WTC11 (cell line): ENCODE results near the gene APOL3. TPM values are rescaled to one million over a fixed set of nuclear protein-coding genes. Genes with fewer than 3 reads are reported as not detected.
"Not testable (repeated sequence)": the region's sequence is repeated elsewhere in the genome, so short reads cannot be mapped to it uniquely, and the experiment has no call there.

ENCODE experiments used
- ATAC-seq: fragments of 200-7000 bp; cut with Tn5 transposase; 2 replicates; pipeline ENCODE4 v1.10.0; 2021; ENCODE audit warnings: mild to moderate bottlenecking, moderate library complexity
- CTCF ChIA-PET: fragments of 300-600 bp; sonication (Branson Sonifier 250); formaldehyde crosslinking; loops from one replicate; lab custom pipeline; 2021; ENCODE audit warnings: antibody characterized with exemption; lab: Charles Lee
- POLR2A ChIA-PET: fragments of 350-600 bp; sonication (Branson Sonifier 250); formaldehyde crosslinking; loops from one replicate; lab custom pipeline; 2021; ENCODE audit warnings: antibody characterized with exemption; lab: Charles Lee
- DNase-seq: peaks from one replicate; pipeline ENCODE4 v3.0.0; 2021; ENCODE audit warnings: low spot score
- H3K27ac Mint-ChIP-seq: 2 replicates; pipeline ENCODE4 v1.8.0; 2021; ENCODE audit warnings: mixed read lengths
- H3K27me3 Mint-ChIP-seq: 2 replicates; pipeline ENCODE4 v1.8.0; 2021; ENCODE audit warnings: low read depth, mild to moderate bottlenecking, moderate library complexity, mixed read lengths
- H3K36me3 Mint-ChIP-seq: 2 replicates; pipeline ENCODE4 v1.8.0; 2021; ENCODE audit warnings: mixed read lengths
- H3K4me1 Mint-ChIP-seq: 2 replicates; pipeline ENCODE4 v1.8.0; 2022; ENCODE audit warnings: mixed read lengths
- H3K4me3 Mint-ChIP-seq: 2 replicates; pipeline ENCODE4 v1.8.0; 2021; ENCODE audit warnings: mild to moderate bottlenecking, moderate library complexity, mixed read lengths
- H3K9me3 Mint-ChIP-seq: 2 replicates; pipeline ENCODE4 v1.8.0; 2021; ENCODE audit warnings: mixed read lengths
- CREM ChIP-seq: sonication (generic); formaldehyde crosslinking; IDR thresholded peaks from 2 replicates; pipeline ENCODE4 v1.8.1; 2022; ENCODE audit warnings: mild to moderate bottlenecking, missing genetic modification reagents, moderate library complexity
- GTF2I ChIP-seq: fragments of 250-450 bp; sonication (Bioruptor Pico); conservative IDR thresholded peaks from 2 replicates; pipeline ENCODE4 v1.4.0; 2021; ENCODE audit warnings: mild to moderate bottlenecking
- JAZF1 ChIP-seq: fragments of 250-450 bp; sonication (Bioruptor Pico); IDR thresholded peaks from 2 replicates; pipeline ENCODE4 v1.9.0; 2021; ENCODE audit warnings: moderate library complexity, mild to moderate bottlenecking, inconsistent platforms
- MXD4 ChIP-seq: fragments of 250-450 bp; sonication (Bioruptor Pico); IDR thresholded peaks from 2 replicates; pipeline ENCODE4 v1.8.0; 2021; ENCODE audit warnings: mild to moderate bottlenecking, moderate library complexity, borderline replicate concordance
- OVOL2 ChIP-seq: fragments of 250-450 bp; sonication (Bioruptor Pico); IDR thresholded peaks from 2 replicates; pipeline ENCODE4 v1.9.0; 2021; ENCODE audit warnings: mild to moderate bottlenecking, borderline replicate concordance
- PRRX2 ChIP-seq: fragments of 250-450 bp; sonication (Bioruptor Pico); IDR thresholded peaks from 2 replicates; pipeline ENCODE4 v1.8.0; 2021; ENCODE audit warnings: mild to moderate bottlenecking
- SMAD3 ChIP-seq: sonication (generic); formaldehyde crosslinking; IDR thresholded peaks from 2 replicates; pipeline ENCODE4 v1.8.0; 2022; ENCODE audit warnings: missing genetic modification reagents, mild to moderate bottlenecking, borderline replicate concordance
- TP53 ChIP-seq: sonication (generic); formaldehyde crosslinking; IDR thresholded peaks from 2 replicates; pipeline ENCODE4 v1.8.1; 2023; ENCODE audit warnings: mild to moderate bottlenecking, missing genetic modification reagents
- USF1 ChIP-seq: sonication (generic); formaldehyde crosslinking; IDR thresholded peaks from 2 replicates; pipeline ENCODE4 v1.8.0; 2022; ENCODE audit warnings: mild to moderate bottlenecking, missing genetic modification reagents
- ZBTB43 ChIP-seq: sonication (generic); formaldehyde crosslinking; IDR thresholded peaks from 2 replicates; pipeline ENCODE4 v1.8.1; 2023; ENCODE audit warnings: mild to moderate bottlenecking, missing genetic modification reagents
- ZNF121 ChIP-seq: sonication (generic); formaldehyde crosslinking; IDR thresholded peaks from 2 replicates; pipeline ENCODE4 v1.8.0; 2023; ENCODE audit warnings: missing genetic modification reagents
- total RNA-seq: library from RNA; stranded (reverse); gene quantifications from 3 replicates; pipeline ENCODE4 v1.2.3, GENCODE V29; 2021
- TF ChIP-seq, protein P1 (sequence below): sonication (generic); formaldehyde crosslinking; IDR thresholded peaks from 2 replicates; pipeline ENCODE4 v1.8.1; 2023; ENCODE audit warnings: mild to moderate bottlenecking, missing genetic modification reagents, borderline replicate concordance
- TF ChIP-seq, protein P2 (sequence below): sonication (generic); formaldehyde crosslinking; IDR thresholded peaks from 2 replicates; pipeline ENCODE4 v1.8.0; 2023; ENCODE audit warnings: missing genetic modification reagents
- TF ChIP-seq, protein P3 (sequence below): sonication (generic); formaldehyde crosslinking; IDR thresholded peaks from 2 replicates; pipeline ENCODE4 v1.8.1; 2022; ENCODE audit warnings: mild to moderate bottlenecking, moderate library complexity, missing genetic modification reagents
- TF ChIP-seq, protein P4 (sequence below): sonication (generic); formaldehyde crosslinking; IDR thresholded peaks from 2 replicates; pipeline ENCODE4 v1.8.1; 2022; ENCODE audit warnings: mild to moderate bottlenecking, missing genetic modification reagents, moderate library complexity, borderline replicate concordance
- TF ChIP-seq, protein P5 (sequence below): fragments of 250-450 bp; sonication (Bioruptor Pico); IDR thresholded peaks from 2 replicates; pipeline ENCODE4 v1.9.0; 2021; ENCODE audit warnings: mild to moderate bottlenecking
- TF ChIP-seq, protein P6 (sequence below): fragments of 250-450 bp; sonication (Bioruptor Pico); IDR thresholded peaks from 2 replicates; pipeline ENCODE4 v1.9.0; 2021; ENCODE audit warnings: mild to moderate bottlenecking
- TF ChIP-seq, protein P7 (sequence below): fragments of 250-450 bp; sonication (Bioruptor Pico); conservative IDR thresholded peaks from 2 replicates; pipeline ENCODE4 v1.9.0; 2021; ENCODE audit warnings: mild to moderate bottlenecking

APOL3 gene
- total RNA-seq, 1 experiment from 2014 or later, result 0.26 TPM

DNA sequence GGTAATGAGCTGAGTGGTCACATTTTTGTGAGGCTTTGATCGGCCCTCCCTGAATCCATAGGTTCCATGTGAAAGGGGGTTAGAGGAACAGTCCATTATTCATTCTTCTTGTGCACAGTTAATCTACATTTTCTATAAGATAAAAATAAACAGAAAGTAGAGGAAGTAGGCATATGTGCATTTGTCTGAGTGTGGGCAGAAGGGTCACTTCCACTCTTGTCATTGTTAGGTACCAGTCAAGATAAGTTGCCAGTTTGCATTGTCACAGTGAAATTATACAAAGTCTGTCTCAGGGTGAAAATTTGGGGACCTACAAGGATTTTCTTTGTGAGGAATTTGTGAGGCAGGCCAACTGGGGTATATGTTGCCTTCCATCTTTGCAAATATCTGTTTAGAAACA, 45.7 kb upstream of the APOL3 start:
- Mint-ChIP-seq H3K27ac (no peak overlapping the region), H3K4me3 (no peak overlapping the region), H3K4me1 (peaks cover 23% of the 10 kb centered on the region), H3K36me3 (peaks cover 19% of the 10 kb centered on the region), H3K9me3 (peaks cover 31% of the 10 kb centered on the region), H3K27me3 (peaks cover 21% of the 10 kb centered on the region)
- no peak for DNase-seq
- TF ChIP-seq, protein P1, sequence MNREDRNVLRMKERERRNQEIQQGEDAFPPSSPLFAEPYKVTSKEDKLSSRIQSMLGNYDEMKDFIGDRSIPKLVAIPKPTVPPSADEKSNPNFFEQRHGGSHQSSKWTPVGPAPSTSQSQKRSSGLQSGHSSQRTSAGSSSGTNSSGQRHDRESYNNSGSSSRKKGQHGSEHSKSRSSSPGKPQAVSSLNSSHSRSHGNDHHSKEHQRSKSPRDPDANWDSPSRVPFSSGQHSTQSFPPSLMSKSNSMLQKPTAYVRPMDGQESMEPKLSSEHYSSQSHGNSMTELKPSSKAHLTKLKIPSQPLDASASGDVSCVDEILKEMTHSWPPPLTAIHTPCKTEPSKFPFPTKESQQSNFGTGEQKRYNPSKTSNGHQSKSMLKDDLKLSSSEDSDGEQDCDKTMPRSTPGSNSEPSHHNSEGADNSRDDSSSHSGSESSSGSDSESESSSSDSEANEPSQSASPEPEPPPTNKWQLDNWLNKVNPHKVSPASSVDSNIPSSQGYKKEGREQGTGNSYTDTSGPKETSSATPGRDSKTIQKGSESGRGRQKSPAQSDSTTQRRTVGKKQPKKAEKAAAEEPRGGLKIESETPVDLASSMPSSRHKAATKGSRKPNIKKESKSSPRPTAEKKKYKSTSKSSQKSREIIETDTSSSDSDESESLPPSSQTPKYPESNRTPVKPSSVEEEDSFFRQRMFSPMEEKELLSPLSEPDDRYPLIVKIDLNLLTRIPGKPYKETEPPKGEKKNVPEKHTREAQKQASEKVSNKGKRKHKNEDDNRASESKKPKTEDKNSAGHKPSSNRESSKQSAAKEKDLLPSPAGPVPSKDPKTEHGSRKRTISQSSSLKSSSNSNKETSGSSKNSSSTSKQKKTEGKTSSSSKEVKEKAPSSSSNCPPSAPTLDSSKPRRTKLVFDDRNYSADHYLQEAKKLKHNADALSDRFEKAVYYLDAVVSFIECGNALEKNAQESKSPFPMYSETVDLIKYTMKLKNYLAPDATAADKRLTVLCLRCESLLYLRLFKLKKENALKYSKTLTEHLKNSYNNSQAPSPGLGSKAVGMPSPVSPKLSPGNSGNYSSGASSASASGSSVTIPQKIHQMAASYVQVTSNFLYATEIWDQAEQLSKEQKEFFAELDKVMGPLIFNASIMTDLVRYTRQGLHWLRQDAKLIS (CRISPR knock-in tag), result no peak
- TF ChIP-seq ZBTB43 (CRISPR knock-in tag) (no peak), JAZF1 (no peak), MXD4 (no peak), OVOL2 (no peak)
- TF ChIP-seq, protein P2, sequence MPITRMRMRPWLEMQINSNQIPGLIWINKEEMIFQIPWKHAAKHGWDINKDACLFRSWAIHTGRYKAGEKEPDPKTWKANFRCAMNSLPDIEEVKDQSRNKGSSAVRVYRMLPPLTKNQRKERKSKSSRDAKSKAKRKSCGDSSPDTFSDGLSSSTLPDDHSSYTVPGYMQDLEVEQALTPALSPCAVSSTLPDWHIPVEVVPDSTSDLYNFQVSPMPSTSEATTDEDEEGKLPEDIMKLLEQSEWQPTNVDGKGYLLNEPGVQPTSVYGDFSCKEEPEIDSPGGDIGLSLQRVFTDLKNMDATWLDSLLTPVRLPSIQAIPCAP (CRISPR knock-in tag), result no peak
- ChIA-PET POLR2A (no interaction called here), CTCF (no interaction called here)
- ATAC-seq, result no peak

DNA sequence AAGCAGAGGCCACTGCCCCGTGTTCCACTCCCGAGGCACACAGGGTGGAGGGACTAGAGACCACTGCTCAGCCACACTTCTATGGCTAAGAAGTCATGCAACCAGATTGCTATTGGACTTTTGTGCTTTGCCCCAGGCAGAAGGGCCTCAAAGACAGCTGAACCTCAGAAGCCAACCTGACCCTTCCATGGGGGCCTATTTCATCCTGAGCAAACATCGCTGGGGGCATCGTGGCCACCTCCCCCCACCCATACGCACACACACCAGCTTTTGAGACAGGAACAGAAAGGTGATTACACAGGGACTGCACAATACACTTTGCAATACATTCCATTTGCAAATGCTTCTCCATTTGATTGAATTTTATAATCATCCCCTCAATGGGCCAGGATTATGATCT, 45.0 kb upstream of the APOL3 start:
- peaks cover 15% of the 10 kb centered on the region for H3K36me3 Mint-ChIP-seq
- DNase-seq, ATAC-seq, H3K4me3 Mint-ChIP-seq, POLR2A ChIA-PET, H3K27ac Mint-ChIP-seq: not testable (repeated sequence)
- H3K4me1 Mint-ChIP-seq, result peaks cover 23% of the 10 kb centered on the region
- peaks cover 24% of the 10 kb centered on the region for H3K9me3 Mint-ChIP-seq
- CTCF ChIA-PET, result interaction anchor here (1.9 kb wide), 1 partner anchor 33 kb away, joined by 8 read pairs; the partner anchor contains the start of gene APOL2
- H3K27me3 Mint-ChIP-seq, result peaks cover 20% of the 10 kb centered on the region

- peaks cover 10% of the 10 kb centered on the region for H3K36me3 Mint-ChIP-seq
- CTCF ChIA-PET, result interaction anchor here (0.9 to 1.9 kb wide), 10 partner anchors 10 to 282 kb away, joined by 3 to 8 read pairs (median 4); partner anchors contain the start of gene APOL2
- peaks cover 12% of the 10 kb centered on the region for H3K27me3 Mint-ChIP-seq
- no peak for DNase-seq
- peak; percentile 77 for ATAC-seq
- no peak overlapping the region for H3K4me3 Mint-ChIP-seq
- H3K9me3 Mint-ChIP-seq, result peaks cover 15% of the 10 kb centered on the region
- H3K27ac Mint-ChIP-seq, result no peak overlapping the region
- peaks cover 23% of the 10 kb centered on the region for H3K4me1 Mint-ChIP-seq
- POLR2A ChIA-PET, result no interaction called here
- no peak for TF ChIP-seq CREM
- TF ChIP-seq PRRX2 (CRISPR knock-in tag), result no peak
- TF ChIP-seq, protein P3, sequence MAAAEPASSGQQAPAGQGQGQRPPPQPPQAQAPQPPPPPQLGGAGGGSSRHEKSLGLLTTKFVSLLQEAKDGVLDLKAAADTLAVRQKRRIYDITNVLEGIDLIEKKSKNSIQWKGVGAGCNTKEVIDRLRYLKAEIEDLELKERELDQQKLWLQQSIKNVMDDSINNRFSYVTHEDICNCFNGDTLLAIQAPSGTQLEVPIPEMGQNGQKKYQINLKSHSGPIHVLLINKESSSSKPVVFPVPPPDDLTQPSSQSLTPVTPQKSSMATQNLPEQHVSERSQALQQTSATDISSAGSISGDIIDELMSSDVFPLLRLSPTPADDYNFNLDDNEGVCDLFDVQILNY, result no peak
- TF ChIP-seq SMAD3, result no peak
- TF ChIP-seq, protein P4, sequence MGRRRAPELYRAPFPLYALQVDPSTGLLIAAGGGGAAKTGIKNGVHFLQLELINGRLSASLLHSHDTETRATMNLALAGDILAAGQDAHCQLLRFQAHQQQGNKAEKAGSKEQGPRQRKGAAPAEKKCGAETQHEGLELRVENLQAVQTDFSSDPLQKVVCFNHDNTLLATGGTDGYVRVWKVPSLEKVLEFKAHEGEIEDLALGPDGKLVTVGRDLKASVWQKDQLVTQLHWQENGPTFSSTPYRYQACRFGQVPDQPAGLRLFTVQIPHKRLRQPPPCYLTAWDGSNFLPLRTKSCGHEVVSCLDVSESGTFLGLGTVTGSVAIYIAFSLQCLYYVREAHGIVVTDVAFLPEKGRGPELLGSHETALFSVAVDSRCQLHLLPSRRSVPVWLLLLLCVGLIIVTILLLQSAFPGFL (CRISPR knock-in tag), result no peak
- TF ChIP-seq USF1 (CRISPR knock-in tag), result no peak
- TF ChIP-seq, protein P5, sequence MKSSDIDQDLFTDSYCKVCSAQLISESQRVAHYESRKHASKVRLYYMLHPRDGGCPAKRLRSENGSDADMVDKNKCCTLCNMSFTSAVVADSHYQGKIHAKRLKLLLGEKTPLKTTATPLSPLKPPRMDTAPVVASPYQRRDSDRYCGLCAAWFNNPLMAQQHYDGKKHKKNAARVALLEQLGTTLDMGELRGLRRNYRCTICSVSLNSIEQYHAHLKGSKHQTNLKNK (CRISPR knock-in tag), result no peak
- TF ChIP-seq, protein P6, sequence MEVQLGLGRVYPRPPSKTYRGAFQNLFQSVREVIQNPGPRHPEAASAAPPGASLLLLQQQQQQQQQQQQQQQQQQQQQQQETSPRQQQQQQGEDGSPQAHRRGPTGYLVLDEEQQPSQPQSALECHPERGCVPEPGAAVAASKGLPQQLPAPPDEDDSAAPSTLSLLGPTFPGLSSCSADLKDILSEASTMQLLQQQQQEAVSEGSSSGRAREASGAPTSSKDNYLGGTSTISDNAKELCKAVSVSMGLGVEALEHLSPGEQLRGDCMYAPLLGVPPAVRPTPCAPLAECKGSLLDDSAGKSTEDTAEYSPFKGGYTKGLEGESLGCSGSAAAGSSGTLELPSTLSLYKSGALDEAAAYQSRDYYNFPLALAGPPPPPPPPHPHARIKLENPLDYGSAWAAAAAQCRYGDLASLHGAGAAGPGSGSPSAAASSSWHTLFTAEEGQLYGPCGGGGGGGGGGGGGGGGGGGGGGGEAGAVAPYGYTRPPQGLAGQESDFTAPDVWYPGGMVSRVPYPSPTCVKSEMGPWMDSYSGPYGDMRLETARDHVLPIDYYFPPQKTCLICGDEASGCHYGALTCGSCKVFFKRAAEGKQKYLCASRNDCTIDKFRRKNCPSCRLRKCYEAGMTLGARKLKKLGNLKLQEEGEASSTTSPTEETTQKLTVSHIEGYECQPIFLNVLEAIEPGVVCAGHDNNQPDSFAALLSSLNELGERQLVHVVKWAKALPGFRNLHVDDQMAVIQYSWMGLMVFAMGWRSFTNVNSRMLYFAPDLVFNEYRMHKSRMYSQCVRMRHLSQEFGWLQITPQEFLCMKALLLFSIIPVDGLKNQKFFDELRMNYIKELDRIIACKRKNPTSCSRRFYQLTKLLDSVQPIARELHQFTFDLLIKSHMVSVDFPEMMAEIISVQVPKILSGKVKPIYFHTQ (CRISPR knock-in tag), result no peak
- TF ChIP-seq TP53 (CRISPR knock-in tag), result no peak
- TF ChIP-seq ZNF121 (CRISPR knock-in tag), result no peak
- TF ChIP-seq, protein P7, sequence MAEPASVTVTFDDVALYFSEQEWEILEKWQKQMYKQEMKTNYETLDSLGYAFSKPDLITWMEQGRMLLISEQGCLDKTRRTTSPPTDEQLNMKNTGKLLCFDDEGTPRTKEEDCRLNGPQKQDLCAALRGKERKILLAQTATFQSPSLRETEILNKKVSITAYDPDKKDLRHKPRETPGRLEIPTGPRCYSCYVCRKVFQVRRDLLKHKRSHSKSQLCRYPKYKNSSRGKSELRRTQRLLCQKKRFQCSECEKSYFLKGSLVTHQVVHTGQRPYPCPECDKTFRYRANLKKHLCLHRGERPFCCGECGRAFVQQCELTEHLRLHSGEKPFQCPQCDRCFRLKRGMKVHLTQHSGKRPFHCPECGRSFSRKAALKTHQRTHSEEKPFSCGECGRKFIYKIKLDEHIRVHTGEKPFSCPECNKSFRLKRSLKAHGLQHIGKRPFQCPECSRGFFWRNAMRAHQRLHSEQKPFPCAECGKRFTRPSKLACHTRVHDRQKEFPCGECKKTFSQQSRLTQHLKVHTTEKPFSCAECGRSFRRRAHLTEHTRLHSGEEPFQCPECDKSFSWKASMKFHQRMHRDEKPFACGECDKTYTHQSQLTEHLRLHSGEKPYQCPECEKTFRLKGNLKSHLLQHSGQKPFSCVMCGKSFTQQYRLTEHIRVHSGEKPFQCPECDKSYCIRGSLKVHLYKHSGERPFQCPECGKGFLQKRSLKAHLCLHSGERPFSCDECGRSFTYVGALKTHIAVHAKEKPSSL (CRISPR knock-in tag), result no peak
- TF ChIP-seq GTF2I (CRISPR knock-in tag), result no peak
These were observed 44.1 kb upstream of the APOL3 start for GRCh38 chr22:36204632-36205015.
